Measurements from ENCODE around the gene CD36. TPM values are rescaled to one million over a fixed set of nuclear protein-coding genes. Genes with fewer than 3 reads are reported as not detected.

The CD36 gene
- total RNA-seq, 6 donors from 2014 or later, result 92.9 to 157 (median 111) TPM

DNA sequence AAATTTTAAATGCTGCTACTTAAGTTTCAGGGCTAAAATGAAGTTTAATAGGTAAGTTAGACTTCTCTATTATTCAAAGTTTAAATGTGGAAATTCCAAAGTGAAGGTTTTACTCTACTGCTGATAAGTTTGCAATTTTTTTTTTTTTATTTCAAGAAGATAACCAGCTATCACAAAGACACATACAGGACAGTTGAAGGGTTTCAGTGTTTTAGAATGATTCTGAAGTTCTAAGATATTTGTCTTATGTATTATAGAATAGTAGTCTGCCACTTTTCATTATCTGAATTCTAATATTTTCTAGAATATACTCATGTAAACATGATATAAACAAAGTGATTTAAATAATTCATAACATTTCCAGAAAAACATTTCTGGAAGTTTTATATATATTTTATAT is 7.0 kb upstream of the CD36 start:
- Histone ChIP-seq H3K27me3 (no peaks in the 10 kb centered on the region), H3K4me1 (peaks cover 55 to 64% (median 56%) of the 10 kb centered on the region in 4 donors), H3K9me3 (no peaks in the 10 kb centered on the region), H3K27ac (peak overlapping the region in 3 of 4 donors; percentile 10 to 34 (median 31)), H3K36me3 (no peaks in the 10 kb centered on the region), H3K4me3 (no peak overlapping the region)
- ATAC-seq (ENCODE audit: low FRiP score in 2 of 2) (no peak), DNase-seq (no peak)
- TF ChIP-seq CTCF (IDR thresholded peaks at IDR 0.05) (no peak), POLR2A (IDR thresholded peaks at IDR 0.05) (no peak), EP300 (IDR thresholded peaks at IDR 0.05) (no peak), POLR2AphosphoS5 (IDR thresholded peaks at IDR 0.05) (no peak)

DNA sequence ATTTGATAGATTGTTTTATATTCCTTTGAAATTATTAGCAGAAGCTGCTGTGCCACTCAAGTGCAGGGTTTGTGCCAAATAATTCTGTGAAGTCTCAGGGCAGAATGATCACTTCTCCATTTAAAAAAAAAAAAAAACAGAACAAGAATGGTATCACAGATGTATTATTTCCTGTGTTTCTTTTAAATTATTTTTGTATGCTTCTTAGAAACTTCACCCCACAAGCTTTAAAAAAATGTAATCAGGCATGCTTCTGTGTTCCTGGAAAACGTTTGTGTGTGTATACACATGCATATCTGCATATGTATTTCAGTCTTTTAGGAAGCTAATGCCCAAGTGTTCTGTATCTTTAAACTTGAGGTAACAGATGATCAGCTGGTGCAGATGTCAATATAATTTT is 6.3 kb upstream of the CD36 start:
- Histone ChIP-seq H3K4me3 (no peak overlapping the region), H3K4me1 (peaks cover 58 to 67% (median 60%) of the 10 kb centered on the region in 4 donors), H3K27me3 (no peaks in the 10 kb centered on the region), H3K36me3 (no peaks in the 10 kb centered on the region), H3K9me3 (no peaks in the 10 kb centered on the region), H3K27ac (peak overlapping the region in 3 of 4 donors; percentile 10 to 34 (median 24))
- no peak for DNase-seq
- WGBS, 2 donors, result 0 to 2% methylated on average over 1 of the region's 1 CpG
- ATAC-seq (ENCODE audit: low FRiP score in 2 of 2), result no peak
- TF ChIP-seq EP300 (IDR thresholded peaks at IDR 0.05) (no peak), POLR2AphosphoS5 (IDR thresholded peaks at IDR 0.05) (no peak), POLR2A (IDR thresholded peaks at IDR 0.05) (no peak), CTCF (IDR thresholded peaks at IDR 0.05) (no peak)

GRCh38 chr7:80632819-80633218 is 5.6 kb upstream of the CD36 start:
- no peak overlapping the region for H3K27ac ChIP-seq
- no peaks in the 10 kb centered on the region for H3K9me3 ChIP-seq
- WGBS, 2 donors, result 44 to 60% methylated on average over 3 of the region's 3 CpGs
- no peak for ATAC-seq (ENCODE audit: low FRiP score in 2 of 2)
- no peaks in the 10 kb centered on the region for H3K27me3 ChIP-seq
- H3K4me1 ChIP-seq, result peaks cover 63 to 71% (median 67%) of the 10 kb centered on the region in 4 donors
- no peak for TF ChIP-seq CTCF (IDR thresholded peaks at IDR 0.05)
- no peak for TF ChIP-seq POLR2AphosphoS5 (IDR thresholded peaks at IDR 0.05)
- no peak for TF ChIP-seq POLR2A (IDR thresholded peaks at IDR 0.05)
- no peak for TF ChIP-seq EP300 (IDR thresholded peaks at IDR 0.05)
- H3K36me3 ChIP-seq, result no peaks in the 10 kb centered on the region
- DNase-seq, result no peak
- no peak overlapping the region for H3K4me3 ChIP-seq

GRCh38 chr7:80634505-80634904 is 3.9 kb upstream of the CD36 start:
- TF ChIP-seq CTCF (IDR thresholded peaks at IDR 0.05), result no peak
- TF ChIP-seq POLR2A (IDR thresholded peaks at IDR 0.05), result no peak
- peak in 2 of 4 donors; percentile 61 to 90 for TF ChIP-seq EP300 (IDR thresholded peaks at IDR 0.05)
- TF ChIP-seq POLR2AphosphoS5 (IDR thresholded peaks at IDR 0.05), result peak in 1 of 2 donors; percentile 83
- H3K36me3 ChIP-seq, result no peaks in the 10 kb centered on the region
- DNase-seq (no peak), ATAC-seq (ENCODE audit: low FRiP score in 2 of 2) (peak; percentile 34 to 80)
- no peaks in the 10 kb centered on the region for H3K9me3 ChIP-seq
- no peak overlapping the region for H3K4me3 ChIP-seq
- peaks cover 64 to 78% (median 71%) of the 10 kb centered on the region in 4 donors for H3K4me1 ChIP-seq
- peak overlapping the region in 3 of 4 donors; percentile 33 to 63 (median 58) for H3K27ac ChIP-seq
- no peaks in the 10 kb centered on the region for H3K27me3 ChIP-seq
- 6 to 21% methylated on average over 2 of the region's 2 CpGs for WGBS, 2 donors

DNA sequence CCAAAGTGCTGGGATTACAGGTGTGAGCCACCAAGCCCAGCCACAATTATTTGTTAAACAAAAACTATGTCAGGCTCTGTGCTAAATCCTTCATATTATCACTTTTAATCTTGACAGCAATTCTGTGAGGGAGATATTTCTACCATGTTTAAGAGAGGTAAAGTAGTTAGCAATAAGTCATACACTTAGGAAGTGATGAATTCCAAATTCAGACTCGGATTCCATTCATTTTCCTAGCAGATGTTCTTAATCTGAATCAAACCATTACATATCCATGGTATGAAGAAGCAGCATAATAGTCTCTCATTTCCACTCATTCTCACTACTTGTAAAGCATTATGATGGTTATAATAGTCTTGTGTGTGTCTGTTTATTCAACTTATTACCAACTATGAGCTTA is 2.9 kb upstream of the CD36 start:
- H3K9me3 ChIP-seq, result no peaks in the 10 kb centered on the region
- DNase-seq (no peak), ATAC-seq (ENCODE audit: low FRiP score in 2 of 2) (no peak)

More for the DNA sequence above, 2.9 kb upstream of the CD36 start:
- 62 to 67% methylated on average over 1 of the region's 1 CpG for WGBS, 2 donors
- no peaks in the 10 kb centered on the region for H3K36me3 ChIP-seq
- no peak for TF ChIP-seq EP300 (IDR thresholded peaks at IDR 0.05)
- TF ChIP-seq CTCF (IDR thresholded peaks at IDR 0.05), result no peak
- no peak for TF ChIP-seq POLR2A (IDR thresholded peaks at IDR 0.05)
- TF ChIP-seq POLR2AphosphoS5 (IDR thresholded peaks at IDR 0.05), result no peak
- peak overlapping the region in 2 of 4 donors; percentile 33 to 63 for H3K27ac ChIP-seq
- no peaks in the 10 kb centered on the region for H3K27me3 ChIP-seq
- H3K4me1 ChIP-seq, result peaks cover 62 to 72% (median 67%) of the 10 kb centered on the region in 4 donors
- no peak overlapping the region for H3K4me3 ChIP-seq

All from upper lobe of left lung (tissue), 6 donors.